ENCODE results near the gene LZTR1. TPM values are rescaled to one million over a fixed set of nuclear protein-coding genes. Genes with fewer than 3 reads are reported as not detected.

The LZTR1 gene
- polyA plus RNA-seq, 2 of the 4 experiments (the other 2 are of a cell fraction): 14.1 to 23.5 TPM

DNA sequence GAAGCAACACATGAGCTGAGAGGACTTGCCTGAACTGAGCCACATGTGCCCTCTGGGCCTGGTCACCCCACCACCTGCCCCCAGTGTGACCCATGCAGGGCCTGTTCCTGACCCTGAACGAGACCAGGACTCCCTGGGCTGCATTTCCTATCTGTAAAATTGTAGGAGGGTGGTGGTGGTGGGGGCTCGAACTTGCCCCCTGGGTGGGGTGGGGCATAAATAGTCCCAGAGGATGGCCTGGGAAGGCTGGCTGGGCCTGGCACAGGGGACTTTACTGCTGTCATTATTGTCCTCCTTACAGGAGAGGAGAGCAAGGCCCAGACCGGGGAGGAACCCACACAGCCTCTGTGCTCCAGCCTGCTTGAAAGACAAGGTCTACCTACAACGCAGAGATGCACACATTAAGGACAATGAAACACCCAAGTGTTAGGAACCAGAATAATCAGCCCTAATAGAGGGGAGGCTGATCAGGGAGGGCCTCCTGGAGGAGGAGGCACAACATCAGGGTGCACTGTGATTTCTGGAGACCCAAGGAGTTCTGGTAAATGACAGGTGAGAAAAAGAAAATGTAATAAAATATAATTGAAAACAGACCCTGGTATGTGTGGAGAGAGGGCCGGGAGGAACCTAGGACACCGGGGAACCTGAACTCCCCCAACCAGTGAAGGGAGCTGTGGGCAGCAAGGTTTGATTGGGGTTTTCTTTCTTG lies 17.9 kb upstream of the LZTR1 start:
- WGBS (ENCODE audit: missing lambda C conversion rate): 86% methylated on average over 4 of the region's 6 CpGs
- DNase-seq (ENCODE audit: low read depth in 1 of 2, low spot score in 1 of 2) (no peak), FAIRE-seq (no peak), ATAC-seq (no peak)
- Histone ChIP-seq H3K9me3 (no peaks in the 10 kb centered on the region), H3K4me3 (no peak overlapping the region), H3K4me2 (no peak overlapping the region), H3K27ac (no peak overlapping the region), H3K4me1 (no peaks in the 10 kb centered on the region)
- ChIA-PET CTCF (interaction anchor here (1.2 to 4.2 kb wide), 3 partner anchors 9 to 79 kb away, joined by 3 to 24 read pairs (median 3); no protein-coding TSS in a partner anchor), POLR2A (no interaction called here)
- TF ChIP-seq CHD4 (IDR thresholded peaks at IDR 0.05; ENCODE audit: borderline replicate concordance) (no peak), ZFP36 (IDR thresholded peaks at IDR 0.05; ENCODE audit: borderline replicate concordance, partially characterized antibody) (peak; percentile 83)

- DNase-seq (ENCODE audit: low read depth in 1 of 2, low spot score in 1 of 2) (no peak), FAIRE-seq (no peak), ATAC-seq (no peak)
- ChIA-PET POLR2A (no interaction called here), CTCF (interaction anchor here (1.2 kb wide), 2 partner anchors 9 to 79 kb away, joined by 3 read pairs; no protein-coding TSS in a partner anchor)
- Histone ChIP-seq H3K4me1 (no peaks in the 10 kb centered on the region), H3K4me2 (no peak overlapping the region), H3K4me3 (no peak overlapping the region), H3K9me3 (no peaks in the 10 kb centered on the region), H3K27ac (no peak overlapping the region)
- 93% methylated on average over 15 of the region's 28 CpGs for WGBS (ENCODE audit: missing lambda C conversion rate)
- TF ChIP-seq, protein P1, sequence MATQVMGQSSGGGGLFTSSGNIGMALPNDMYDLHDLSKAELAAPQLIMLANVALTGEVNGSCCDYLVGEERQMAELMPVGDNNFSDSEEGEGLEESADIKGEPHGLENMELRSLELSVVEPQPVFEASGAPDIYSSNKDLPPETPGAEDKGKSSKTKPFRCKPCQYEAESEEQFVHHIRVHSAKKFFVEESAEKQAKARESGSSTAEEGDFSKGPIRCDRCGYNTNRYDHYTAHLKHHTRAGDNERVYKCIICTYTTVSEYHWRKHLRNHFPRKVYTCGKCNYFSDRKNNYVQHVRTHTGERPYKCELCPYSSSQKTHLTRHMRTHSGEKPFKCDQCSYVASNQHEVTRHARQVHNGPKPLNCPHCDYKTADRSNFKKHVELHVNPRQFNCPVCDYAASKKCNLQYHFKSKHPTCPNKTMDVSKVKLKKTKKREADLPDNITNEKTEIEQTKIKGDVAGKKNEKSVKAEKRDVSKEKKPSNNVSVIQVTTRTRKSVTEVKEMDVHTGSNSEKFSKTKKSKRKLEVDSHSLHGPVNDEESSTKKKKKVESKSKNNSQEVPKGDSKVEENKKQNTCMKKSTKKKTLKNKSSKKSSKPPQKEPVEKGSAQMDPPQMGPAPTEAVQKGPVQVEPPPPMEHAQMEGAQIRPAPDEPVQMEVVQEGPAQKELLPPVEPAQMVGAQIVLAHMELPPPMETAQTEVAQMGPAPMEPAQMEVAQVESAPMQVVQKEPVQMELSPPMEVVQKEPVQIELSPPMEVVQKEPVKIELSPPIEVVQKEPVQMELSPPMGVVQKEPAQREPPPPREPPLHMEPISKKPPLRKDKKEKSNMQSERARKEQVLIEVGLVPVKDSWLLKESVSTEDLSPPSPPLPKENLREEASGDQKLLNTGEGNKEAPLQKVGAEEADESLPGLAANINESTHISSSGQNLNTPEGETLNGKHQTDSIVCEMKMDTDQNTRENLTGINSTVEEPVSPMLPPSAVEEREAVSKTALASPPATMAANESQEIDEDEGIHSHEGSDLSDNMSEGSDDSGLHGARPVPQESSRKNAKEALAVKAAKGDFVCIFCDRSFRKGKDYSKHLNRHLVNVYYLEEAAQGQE (IDR thresholded peaks at IDR 0.05): no peak
- TF ChIP-seq ZNF302 (CRISPR knock-in tag; IDR thresholded peaks at IDR 0.05): no peak
- no peak for TF ChIP-seq KDM5A (IDR thresholded peaks at IDR 0.05)
- no peak for TF ChIP-seq MAZ (IDR thresholded peaks at IDR 0.05; ENCODE audit: borderline replicate concordance, low read depth, low read length)
- no peak for TF ChIP-seq HOXA7 (CRISPR knock-in tag; IDR thresholded peaks at IDR 0.05)
- TF ChIP-seq MAFK (IDR thresholded peaks at IDR 0.05; ENCODE audit: partially characterized antibody): no peak
- no peak for TF ChIP-seq EP300 (IDR thresholded peaks at IDR 0.05)
- TF ChIP-seq CBX2 (IDR thresholded peaks at IDR 0.05; ENCODE audit: borderline replicate concordance, low read depth): no peak
- TF ChIP-seq HMGXB4 (CRISPR knock-in tag; IDR thresholded peaks at IDR 0.05; ENCODE audit: borderline replicate concordance): no peak
- TF ChIP-seq MYC (IDR thresholded peaks at IDR 0.05; ENCODE audit: borderline replicate concordance, low read length): no peak
- no peak for TF ChIP-seq HEYL (CRISPR knock-in tag; IDR thresholded peaks at IDR 0.05)
- TF ChIP-seq NFE2L2 (conservative IDR thresholded peaks at IDR 0.05; ENCODE audit: low read length): no peak
- TF ChIP-seq RCOR1 (IDR thresholded peaks at IDR 0.05; ENCODE audit: low read depth, low read length): no peak
- TF ChIP-seq JUNB (IDR thresholded peaks at IDR 0.05): no peak
Measured at GRCh38 chr22:20964799-20965103, 17.3 kb upstream of the LZTR1 start.

DNA sequence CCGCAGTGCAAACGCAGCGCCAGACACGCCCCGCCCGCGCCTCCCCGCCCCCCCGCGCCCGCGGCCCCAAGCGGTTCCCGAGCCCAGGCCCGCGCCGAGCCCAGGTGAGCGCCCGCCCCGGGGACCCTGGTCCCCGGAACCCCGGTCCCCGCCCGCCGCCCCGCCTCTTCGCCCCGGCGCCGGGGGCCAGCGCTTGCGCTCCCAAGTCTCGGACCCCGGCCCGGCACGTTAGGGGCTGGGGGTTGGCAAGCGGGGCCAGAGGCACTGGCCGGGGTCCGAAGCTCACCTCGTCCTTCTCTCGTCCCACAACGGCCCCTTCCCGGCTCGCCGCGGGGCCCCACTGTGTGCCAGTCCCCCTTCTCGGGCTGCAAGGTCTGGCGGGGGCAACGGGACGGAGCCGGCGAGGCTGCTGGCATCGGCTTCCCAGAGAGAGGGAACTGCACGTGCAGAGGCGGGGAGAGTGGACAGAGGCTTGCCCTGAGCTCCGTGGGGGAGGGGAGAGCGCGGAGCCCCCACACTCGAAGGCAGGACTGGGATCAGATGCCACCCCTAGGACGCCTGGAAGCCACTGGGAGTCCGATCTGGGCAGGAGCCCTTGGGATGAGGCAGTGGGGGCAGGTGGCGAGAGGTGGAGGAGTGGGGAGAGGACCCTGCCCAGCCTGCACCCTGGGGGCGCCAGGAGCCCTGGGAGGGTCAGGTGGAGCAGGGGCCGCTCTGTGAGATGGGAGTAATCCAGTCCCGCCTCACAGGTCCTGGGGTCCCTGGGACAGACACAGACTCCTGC lies 16.8 kb upstream of the LZTR1 start:
- ChIA-PET CTCF (interaction anchor here (1.2 kb wide), 1 partner anchor 9 kb away, joined by 3 read pairs; no protein-coding TSS in a partner anchor), POLR2A (no interaction called here)
- DNase-seq (ENCODE audit: low read depth in 1 of 2, low spot score in 1 of 2) (no peak), ATAC-seq (no peak), FAIRE-seq (no peak)
- Histone ChIP-seq H3K4me3 (no peak overlapping the region), H3K27ac (no peak overlapping the region), H3K4me2 (no peak overlapping the region), H3K9me3 (no peaks in the 10 kb centered on the region), H3K4me1 (no peaks in the 10 kb centered on the region)
- 85% methylated on average over 14 of the region's 65 CpGs for WGBS (ENCODE audit: missing lambda C conversion rate)
- TF ChIP-seq, protein P2, sequence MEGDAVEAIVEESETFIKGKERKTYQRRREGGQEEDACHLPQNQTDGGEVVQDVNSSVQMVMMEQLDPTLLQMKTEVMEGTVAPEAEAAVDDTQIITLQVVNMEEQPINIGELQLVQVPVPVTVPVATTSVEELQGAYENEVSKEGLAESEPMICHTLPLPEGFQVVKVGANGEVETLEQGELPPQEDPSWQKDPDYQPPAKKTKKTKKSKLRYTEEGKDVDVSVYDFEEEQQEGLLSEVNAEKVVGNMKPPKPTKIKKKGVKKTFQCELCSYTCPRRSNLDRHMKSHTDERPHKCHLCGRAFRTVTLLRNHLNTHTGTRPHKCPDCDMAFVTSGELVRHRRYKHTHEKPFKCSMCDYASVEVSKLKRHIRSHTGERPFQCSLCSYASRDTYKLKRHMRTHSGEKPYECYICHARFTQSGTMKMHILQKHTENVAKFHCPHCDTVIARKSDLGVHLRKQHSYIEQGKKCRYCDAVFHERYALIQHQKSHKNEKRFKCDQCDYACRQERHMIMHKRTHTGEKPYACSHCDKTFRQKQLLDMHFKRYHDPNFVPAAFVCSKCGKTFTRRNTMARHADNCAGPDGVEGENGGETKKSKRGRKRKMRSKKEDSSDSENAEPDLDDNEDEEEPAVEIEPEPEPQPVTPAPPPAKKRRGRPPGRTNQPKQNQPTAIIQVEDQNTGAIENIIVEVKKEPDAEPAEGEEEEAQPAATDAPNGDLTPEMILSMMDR (IDR thresholded peaks at IDR 0.05): no peak
- TF ChIP-seq RAD21 (conservative IDR thresholded peaks at IDR 0.05 in 1 of 2, IDR thresholded peaks at IDR 0.05 in 1 of 2) (no peak), MAX (IDR thresholded peaks at IDR 0.05) (no peak), MYC (IDR thresholded peaks at IDR 0.05; ENCODE audit: borderline replicate concordance, low read length) (no peak)

Data from A549 (cell line).